Measurements from ENCODE around the gene COL7A1. TPM values are rescaled to one million over a fixed set of nuclear protein-coding genes. Genes with fewer than 3 reads are reported as not detected.

The COL7A1 gene
- polyA plus RNA-seq, 12 donors: 4.3 to 163 (median 7.9) TPM; not detected in 1

- DNase-seq: no peak
These were observed 3.1 kb downstream of the COL7A1 start for GRCh38 chr3:48591886-48592518.

DNA sequence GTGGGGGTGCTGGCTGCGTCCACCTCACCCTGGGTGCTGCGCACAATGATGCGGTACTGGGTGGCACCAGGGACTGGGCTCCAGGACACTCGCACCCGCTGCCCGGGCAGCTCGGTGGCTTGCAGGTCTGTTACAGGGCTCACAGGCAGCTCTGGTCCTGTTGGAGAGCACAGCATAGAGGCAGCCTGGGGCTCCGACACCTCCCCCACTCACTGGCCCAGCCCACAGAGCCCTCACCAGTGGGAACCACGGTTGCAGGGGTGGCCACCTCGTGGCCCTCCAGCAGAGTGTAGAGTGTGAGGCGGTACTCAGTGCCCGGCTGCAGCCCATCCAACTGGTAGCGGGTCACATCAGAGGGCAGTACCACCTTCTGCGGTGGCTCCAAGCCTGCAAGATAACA is 3.7 kb downstream of the COL7A1 start:
- no peak for DNase-seq

- DNase-seq: no peak
These were observed 6.9 kb downstream of the COL7A1 start for GRCh38 chr3:48588230-48588629.

DNA sequence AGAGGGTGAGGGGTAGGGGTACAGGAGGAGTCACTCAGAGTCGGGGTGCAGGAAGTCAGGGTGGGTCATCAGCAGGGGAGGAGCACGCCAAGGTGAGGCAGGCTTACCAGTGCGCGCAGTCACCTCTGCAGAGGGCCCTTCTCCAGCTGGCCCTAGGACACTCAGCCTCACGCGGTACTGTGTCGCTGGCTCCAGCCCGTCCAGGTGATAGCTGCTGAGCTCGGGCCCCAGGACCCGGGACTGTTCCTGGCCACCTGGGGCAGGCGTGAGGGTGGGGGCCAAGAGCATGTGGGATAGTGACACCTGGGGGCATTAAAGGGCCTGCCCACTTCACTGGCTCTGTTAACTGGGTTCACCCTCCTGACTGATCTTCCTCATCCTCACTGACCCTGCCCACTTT is 7.4 kb downstream of the COL7A1 start:
- DNase-seq: no peak

- DNase-seq: no peak
These were observed 9.7 kb downstream of the COL7A1 start for GRCh38 chr3:48585411-48585810.

GRCh38 chr3:48584836-48585235 is 10.3 kb downstream of the COL7A1 start:
- no peak for DNase-seq

DNA sequence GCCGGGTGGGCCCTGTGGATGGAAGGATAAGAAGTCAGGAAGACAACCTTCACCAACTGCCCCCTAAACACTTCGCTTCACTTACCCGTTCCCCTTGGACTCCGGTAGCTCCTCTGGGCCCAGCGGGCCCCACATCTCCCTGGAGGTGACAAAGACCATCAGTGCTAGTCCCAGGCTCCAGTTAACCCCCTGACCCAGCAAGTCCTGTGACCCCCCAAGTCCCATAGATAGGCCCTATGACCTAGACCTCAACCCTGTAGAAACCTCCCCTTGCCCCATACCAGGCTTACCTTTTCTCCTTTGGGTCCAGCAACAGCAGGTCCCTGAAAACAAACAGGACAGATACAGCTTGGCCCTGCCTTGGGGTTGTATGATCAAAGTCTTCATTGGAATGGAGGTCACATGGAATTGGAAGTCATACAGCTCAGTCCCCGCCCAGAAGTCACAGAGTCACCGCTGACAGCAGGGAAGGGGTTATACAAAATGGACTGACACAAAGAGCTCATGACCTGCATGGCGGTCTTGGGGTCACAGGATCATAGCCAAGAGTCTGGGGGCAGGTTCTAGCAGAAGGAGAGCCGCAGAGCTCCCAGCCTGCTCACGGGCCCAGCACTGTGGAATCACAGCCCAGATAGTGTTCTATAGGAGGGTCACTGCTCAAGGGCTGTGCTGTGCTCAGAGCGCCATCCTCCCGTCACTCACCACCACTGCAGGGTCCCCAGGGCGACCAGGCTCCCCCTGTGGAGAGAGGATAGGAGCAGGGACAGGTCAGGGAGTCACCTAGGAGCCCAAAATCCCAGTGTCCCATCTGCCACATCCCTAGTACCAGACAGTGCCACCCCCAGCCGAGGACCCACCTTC is 13.3 kb downstream of the COL7A1 start:
- DNase-seq: no peak

DNA sequence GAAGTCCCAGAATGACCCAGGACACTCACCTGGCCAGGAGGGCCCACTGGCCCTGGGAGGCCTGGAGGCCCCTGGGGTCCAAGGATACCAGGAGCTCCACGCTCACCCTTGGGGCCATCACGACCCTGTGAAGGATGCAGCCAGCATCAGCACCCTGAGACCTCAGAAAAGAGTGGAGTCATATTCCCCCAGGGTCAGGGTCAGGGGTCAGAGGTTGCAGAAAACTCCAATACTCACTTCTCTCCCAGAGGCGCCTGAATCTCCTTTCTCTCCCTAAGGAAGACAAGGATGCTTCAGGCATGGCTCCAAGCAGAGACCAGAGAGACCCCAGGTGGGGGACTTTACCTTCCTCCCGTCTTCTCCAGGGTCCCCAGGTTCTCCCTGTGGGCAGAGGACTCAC is 18.5 kb downstream of the COL7A1 start:
- DNase-seq: no peak

DNA sequence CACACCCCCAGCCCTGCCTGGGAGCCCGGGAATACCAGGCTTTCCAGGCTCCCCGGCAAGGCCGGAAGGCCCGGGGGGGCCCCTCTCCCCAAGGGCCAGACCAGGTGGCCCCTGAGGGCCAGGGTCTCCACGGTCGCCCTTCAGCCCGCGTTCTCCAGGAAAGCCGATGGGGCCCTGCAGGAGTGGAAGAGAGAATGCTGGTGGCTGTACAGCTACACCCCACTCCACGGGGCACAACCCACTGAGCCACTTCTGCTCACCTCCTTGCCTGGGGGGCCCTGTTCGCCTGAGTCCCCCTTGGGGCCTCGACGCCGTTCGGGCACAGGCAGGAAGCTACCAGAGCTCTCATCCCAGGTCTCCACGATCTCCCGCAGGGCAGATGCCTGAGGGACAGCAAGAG is 19.8 kb downstream of the COL7A1 start:
- no peak for DNase-seq

DNA sequence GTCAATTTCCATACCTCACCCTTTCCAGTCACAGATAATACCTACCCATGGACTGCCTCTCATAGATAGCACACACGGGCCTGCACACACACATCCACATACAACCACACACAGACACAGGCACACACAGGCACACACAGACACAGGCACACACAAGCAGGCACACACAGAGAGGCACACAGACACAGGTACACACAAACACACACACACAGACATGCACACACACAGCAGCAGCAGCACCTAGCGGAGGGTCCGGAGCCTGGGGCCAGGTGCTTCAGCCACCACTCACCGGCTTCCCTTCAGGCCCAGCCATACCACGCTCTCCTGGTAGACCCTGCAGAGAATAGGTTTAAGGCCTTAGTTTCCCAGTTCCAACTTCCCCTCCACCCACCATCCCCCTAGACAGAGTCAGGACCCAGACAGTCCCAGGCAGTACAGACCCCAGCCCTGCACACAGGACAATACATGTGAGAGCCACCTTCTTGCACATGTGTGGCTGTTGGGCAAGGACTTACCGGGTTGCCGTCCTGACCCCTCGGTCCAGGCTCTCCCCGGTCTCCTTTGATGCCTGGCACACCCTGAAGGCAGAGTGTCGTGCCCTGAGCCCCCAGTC is 21.1 kb downstream of the COL7A1 start:
- no peak for DNase-seq

- no peak for DNase-seq
These were observed 22.6 kb downstream of the COL7A1 start for GRCh38 chr3:48572517-48572916.

GRCh38 chr3:48571938-48572337 is 23.2 kb downstream of the COL7A1 start:
- DNase-seq: no peak

DNA sequence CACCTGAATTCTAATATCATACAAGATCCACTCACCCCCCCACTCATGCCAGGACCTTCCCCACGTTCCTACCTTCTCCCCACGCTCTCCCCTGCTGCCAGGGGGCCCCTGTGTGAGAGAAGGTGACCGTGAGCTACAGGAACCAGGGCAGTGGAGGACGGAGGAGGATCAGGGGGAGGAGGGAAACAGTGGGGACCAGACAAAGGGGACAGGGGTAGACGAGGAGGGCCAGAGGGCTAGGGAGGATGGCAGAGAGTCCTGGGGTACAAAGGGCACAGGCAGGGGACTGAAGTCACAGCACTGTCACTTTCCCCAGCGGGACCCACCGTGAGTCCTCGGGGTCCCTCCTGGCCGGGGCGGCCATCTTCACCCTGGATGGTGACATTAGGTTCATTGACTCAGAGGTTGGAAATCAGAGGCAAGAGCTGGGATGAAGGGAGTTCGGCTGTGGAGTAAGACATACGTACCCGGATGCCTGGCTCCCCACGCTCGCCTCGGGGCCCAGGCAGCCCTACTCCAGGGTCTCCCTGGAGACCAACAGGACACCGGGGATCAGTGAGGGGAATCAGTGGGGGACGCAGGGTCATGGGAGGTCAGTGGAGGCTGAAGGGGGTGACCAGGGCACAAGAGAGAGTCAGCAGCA is 25.2 kb downstream of the COL7A1 start:
- DNase-seq: no peak

GRCh38 chr3:48569400-48569799 is 25.7 kb downstream of the COL7A1 start:
- DNase-seq: no peak

DNA sequence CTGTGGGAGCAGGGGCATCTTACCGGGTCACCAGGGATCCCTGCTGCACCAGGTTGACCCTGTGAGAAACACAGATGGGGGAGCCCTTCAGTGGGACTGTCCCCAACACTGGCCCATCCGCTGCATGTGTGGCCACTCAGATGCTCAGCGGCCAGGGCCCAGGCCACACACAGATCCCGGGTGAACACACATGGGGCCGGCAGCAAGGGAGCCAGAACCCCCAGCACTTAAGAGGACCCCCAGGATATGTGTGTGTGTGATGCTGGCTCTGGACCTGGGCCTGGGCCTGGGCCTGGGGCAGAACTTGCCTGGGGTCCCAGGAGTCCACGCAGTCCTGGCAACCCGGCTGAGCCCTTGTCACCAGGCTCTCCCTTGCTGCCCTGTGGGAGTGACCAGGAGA is 26.7 kb downstream of the COL7A1 start:
- no peak for DNase-seq

GRCh38 chr3:48567500-48567899 is 27.6 kb downstream of the COL7A1 start:
- no peak for DNase-seq

GRCh38 chr3:48567090-48567489 is 28.0 kb downstream of the COL7A1 start:
- no peak for DNase-seq

DNA sequence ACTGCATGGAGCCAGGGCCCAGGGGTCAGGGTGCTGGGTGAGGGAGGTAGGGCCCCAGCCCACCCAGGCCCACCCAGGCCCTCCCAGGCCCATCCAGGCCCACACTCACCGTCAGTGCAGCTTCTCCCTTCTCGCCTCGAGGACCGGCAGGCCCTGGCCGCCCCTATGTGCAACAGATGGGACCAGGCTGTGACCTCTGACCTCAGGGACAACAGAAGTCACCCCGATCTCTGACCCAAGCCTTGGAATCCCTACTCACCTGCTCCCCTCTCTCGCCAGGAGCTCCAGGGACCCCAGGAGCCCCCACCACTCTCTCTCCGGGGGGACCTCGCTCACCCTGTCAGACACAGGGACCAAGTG is 28.7 kb downstream of the COL7A1 start:
- DNase-seq: no peak

GRCh38 chr3:48565591-48566400 is 29.3 kb downstream of the COL7A1 start:
- DNase-seq: no peak

DNA sequence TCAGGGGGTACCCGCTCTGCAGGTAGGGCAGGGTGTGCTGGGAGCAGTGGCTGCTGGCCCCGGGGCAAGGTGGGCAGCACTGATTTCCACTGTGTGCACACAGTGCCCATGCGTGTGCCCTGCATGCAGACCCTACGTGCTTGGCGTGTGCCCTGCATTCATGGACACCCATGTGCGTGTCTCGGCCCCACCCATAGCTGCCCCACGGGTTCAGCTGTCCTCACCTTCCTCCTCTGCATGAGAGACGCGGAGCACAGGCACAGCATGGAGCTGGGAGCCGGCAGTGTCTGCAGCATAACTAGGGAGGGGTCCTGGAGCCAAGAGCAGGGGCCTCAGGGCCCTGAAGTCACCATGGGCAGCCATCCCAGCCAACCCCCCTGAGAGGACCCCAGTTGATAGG is 29.9 kb downstream of the COL7A1 start:
- no peak for DNase-seq

DNA sequence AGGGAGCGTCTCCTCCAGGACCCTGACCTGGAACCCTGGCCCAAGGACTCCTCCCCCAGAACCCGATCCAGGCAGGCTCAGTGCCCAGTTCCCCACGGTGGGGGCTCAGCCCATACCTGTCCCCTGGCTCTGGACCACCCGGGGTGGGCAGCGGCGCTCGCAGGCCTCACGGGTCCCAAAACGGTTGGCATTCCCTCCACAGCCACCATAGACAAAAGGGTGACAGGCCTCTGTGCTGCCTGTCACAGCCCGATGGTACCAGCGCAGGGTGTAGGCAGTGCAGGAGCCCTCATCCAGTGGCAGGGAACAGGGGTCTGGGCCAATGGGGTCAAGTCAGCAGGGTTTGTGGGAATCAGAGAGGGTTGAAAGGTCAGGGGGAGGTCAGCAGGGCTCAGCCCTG is 30.5 kb downstream of the COL7A1 start:
- DNase-seq: no peak

GRCh38 chr3:48564022-48564421 is 31.1 kb downstream of the COL7A1 start:
- DNase-seq: no peak
